IgD-negative memory B cell (primary cell): ENCODE data around the gene ACTC1. TPM values are rescaled to one million over a fixed set of nuclear protein-coding genes. Genes with fewer than 3 reads are reported as not detected.
"Not testable (repeated sequence)": the region's sequence is repeated elsewhere in the genome, so short reads cannot be mapped to it uniquely, and the experiment has no call there.

Experiments used
- H3K27ac Mint-ChIP-seq, 3 donors: one replicate each; pipeline ENCODE4 v1.8.0; 2020 to 2022; ENCODE audit warnings: mild to moderate bottlenecking in 3 of 3, mixed read lengths in 3 of 3, moderate library complexity in 1 of 3
- H3K27me3 Mint-ChIP-seq: one replicate; pipeline ENCODE4 v1.8.0; 2021; ENCODE audit warnings: mixed read lengths
- H3K36me3 Mint-ChIP-seq: one replicate; pipeline ENCODE4 v1.8.0; 2020; ENCODE audit warnings: mild to moderate bottlenecking, mixed read lengths
- H3K4me1 Mint-ChIP-seq, 3 donors: one replicate each; pipeline ENCODE4 v1.8.0; 2020 to 2022; ENCODE audit warnings: mixed read lengths in 3 of 3, mild to moderate bottlenecking in 1 of 3
- H3K4me3 Mint-ChIP-seq, 4 donors: one replicate each; pipeline ENCODE4 v1.8.0; 2020 to 2022; ENCODE audit warnings: mild to moderate bottlenecking in 4 of 4, mixed read lengths in 4 of 4, moderate library complexity in 3 of 4
- H3K9me3 Mint-ChIP-seq, 3 donors: one replicate each; pipeline ENCODE4 v1.8.0; 2020 to 2021; ENCODE audit warnings: mixed read lengths in 3 of 3, mild to moderate bottlenecking in 1 of 3
- polyA plus RNA-seq: library from polyadenylated mRNA; unstranded; fragments of 300-500 nt; fragmentation: Illumina TruSeq; gene quantifications from one replicate; pipeline ENCODE4 v1.2.3, GENCODE V29; 2021

Gene ACTC1
- polyA plus RNA-seq, 1 donor from 2014 or later, result not detected

- no peak overlapping the region for H3K4me3 Mint-ChIP-seq
- H3K4me1 Mint-ChIP-seq, result no peaks in the 10 kb centered on the region
- H3K9me3 Mint-ChIP-seq, result peaks cover 0 to 4% (median 3%) of the 10 kb centered on the region in 3 donors
- peaks cover 6% of the 10 kb centered on the region for H3K27me3 Mint-ChIP-seq
- H3K36me3 Mint-ChIP-seq, result peaks cover 1% of the 10 kb centered on the region
- H3K27ac Mint-ChIP-seq, result no peak overlapping the region
Measured at GRCh38 chr15:34808016-34808415, 12.7 kb upstream of the ACTC1 start.

DNA sequence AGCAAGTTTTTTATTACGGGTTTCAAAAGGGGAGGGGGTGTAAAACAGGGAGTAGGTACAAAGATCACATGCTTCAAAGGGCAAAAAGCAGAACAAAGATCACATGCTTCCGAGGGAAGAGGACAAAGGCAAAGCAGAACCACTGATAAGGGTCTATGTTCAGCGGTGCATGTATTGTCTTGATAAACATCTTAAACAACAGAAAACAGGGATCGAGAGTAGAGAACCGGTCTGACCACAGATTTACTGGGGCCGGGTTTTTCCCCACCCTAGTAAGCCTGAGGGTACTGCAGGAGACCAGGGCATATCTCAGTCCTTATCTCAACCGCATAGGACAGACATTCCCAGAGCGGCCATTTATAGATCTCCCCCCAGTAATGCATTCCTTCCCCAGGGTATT lies 11.9 kb upstream of the ACTC1 start:
- not testable (repeated sequence) for H3K27me3 Mint-ChIP-seq, H3K4me3 Mint-ChIP-seq, H3K36me3 Mint-ChIP-seq, H3K27ac Mint-ChIP-seq, H3K9me3 Mint-ChIP-seq, H3K4me1 Mint-ChIP-seq

GRCh38 chr15:34804776-34805175 lies 9.4 kb upstream of the ACTC1 start:
- Mint-ChIP-seq H3K9me3 (peaks cover 0 to 4% (median 3%) of the 10 kb centered on the region in 3 donors), H3K4me3 (no peak overlapping the region), H3K36me3 (peaks cover 1% of the 10 kb centered on the region), H3K4me1 (no peaks in the 10 kb centered on the region), H3K27me3 (peaks cover 3% of the 10 kb centered on the region), H3K27ac (no peak overlapping the region)

DNA sequence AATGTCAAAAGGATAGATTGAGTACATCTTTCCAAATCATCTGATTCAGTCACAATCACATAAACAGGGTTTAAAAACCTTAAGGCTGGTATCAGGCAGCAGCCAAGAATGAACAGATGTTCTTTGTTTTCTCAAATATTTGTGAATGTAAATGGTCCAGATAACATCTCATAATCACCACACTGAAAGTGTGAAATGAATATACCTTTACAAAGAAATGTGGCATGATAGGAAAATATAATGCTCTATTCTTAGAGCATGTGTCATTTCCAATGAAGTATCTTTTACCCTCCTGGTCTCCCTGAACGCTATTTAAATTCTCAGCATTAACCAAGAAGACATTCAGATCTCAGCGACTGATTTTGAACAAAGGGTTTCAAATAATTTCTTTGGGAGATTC lies 8.8 kb upstream of the ACTC1 start:
- Mint-ChIP-seq H3K9me3 (peaks cover 0 to 4% (median 3%) of the 10 kb centered on the region in 3 donors), H3K4me1 (no peaks in the 10 kb centered on the region), H3K27me3 (peaks cover 5% of the 10 kb centered on the region)

DNA sequence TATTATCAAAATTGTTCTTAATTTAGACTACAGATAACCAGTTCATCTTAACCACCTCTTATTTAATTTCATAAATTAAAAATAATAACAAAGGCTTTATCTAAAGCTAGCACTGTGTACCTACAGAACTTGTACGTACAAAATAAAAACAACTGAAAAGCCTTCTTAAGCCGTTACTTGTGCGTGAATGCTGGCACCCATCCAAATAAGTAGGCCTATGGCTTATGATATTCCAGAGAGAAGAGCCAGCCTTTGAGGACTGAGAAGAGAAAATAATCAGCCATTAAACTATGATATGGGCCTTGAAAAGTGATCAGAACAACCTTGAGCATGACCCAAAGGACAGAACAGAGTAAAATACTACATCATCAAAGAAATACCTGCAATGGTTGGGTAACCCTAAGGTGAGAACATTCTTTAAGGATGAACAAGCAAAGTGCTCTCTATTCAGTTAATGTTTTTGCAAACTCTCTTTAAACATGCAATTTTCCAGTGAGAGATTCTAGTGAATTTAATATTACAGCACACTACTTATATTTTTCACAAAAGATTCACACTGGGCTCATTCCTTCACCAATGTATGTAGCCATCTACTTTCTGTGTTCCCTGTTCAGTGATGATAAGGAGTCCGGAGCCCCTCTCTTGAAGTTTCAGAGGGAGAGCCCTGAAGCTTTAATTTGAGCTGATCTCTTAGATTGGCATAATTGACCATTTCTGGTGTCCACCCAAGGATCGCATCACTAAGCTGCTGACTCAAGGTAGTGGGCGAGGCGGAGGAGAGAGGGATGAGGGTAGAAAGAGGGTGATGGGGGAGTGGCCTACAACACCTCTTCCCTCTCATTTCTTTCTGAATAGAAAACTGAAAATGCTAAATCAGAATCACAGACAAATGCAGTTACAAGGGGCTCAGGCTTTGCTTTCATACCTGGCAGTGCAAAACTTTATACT lies 7.7 kb upstream of the ACTC1 start:
- no peak overlapping the region for H3K27ac Mint-ChIP-seq
- H3K4me1 Mint-ChIP-seq, result no peaks in the 10 kb centered on the region
- peaks cover 1% of the 10 kb centered on the region for H3K36me3 Mint-ChIP-seq
- H3K27me3 Mint-ChIP-seq, result peaks cover 7% of the 10 kb centered on the region
- H3K9me3 Mint-ChIP-seq, result peaks cover 0 to 4% (median 3%) of the 10 kb centered on the region in 3 donors
- no peak overlapping the region for H3K4me3 Mint-ChIP-seq

More for the DNA sequence above, 8.8 kb upstream of the ACTC1 start:
- no peak overlapping the region for H3K27ac Mint-ChIP-seq
- no peak overlapping the region for H3K4me3 Mint-ChIP-seq
- H3K36me3 Mint-ChIP-seq, result peaks cover 1% of the 10 kb centered on the region

DNA sequence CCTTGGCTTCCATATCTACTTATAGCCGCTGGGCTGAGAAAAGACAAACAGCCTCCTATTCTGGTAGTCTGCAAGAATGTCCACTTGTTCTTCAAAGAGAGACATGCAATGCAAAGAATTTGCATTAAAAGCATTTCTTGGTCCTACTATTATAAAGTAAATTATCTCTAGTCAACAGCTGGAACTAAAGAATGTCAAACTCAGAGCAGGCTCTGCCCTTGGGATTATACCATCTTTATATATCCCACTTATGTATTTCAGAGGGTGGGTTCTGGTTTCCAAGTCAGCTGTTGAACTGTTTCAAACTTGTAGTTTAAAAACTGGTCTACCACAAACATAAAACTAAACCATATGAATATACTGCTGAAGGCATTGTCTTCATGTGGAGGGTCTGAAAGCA lies 7.0 kb upstream of the ACTC1 start:
- H3K9me3 Mint-ChIP-seq, result peaks cover 0 to 4% (median 3%) of the 10 kb centered on the region in 3 donors
- H3K4me1 Mint-ChIP-seq, result no peaks in the 10 kb centered on the region
- peaks cover 1% of the 10 kb centered on the region for H3K36me3 Mint-ChIP-seq
- H3K27ac Mint-ChIP-seq, result no peak overlapping the region
- H3K27me3 Mint-ChIP-seq, result peaks cover 10% of the 10 kb centered on the region
- H3K4me3 Mint-ChIP-seq, result no peak overlapping the region

- no peaks in the 10 kb centered on the region for H3K4me1 Mint-ChIP-seq
- no peak overlapping the region for H3K27ac Mint-ChIP-seq
- no peaks in the 10 kb centered on the region for H3K36me3 Mint-ChIP-seq
- no peaks in the 10 kb centered on the region for H3K9me3 Mint-ChIP-seq
- peaks cover 20% of the 10 kb centered on the region for H3K27me3 Mint-ChIP-seq
- H3K4me3 Mint-ChIP-seq, result no peak overlapping the region
Measured at GRCh38 chr15:34799149-34800101, 4.1 kb upstream of the ACTC1 start.

GRCh38 chr15:34796847-34797435 lies 1.6 kb upstream of the ACTC1 start:
- peaks cover 0 to 2% (median 0%) of the 10 kb centered on the region in 3 donors for H3K4me1 Mint-ChIP-seq
- H3K36me3 Mint-ChIP-seq, result no peaks in the 10 kb centered on the region
- H3K27me3 Mint-ChIP-seq, result peaks cover 34% of the 10 kb centered on the region
- no peak overlapping the region for H3K27ac Mint-ChIP-seq
- no peaks in the 10 kb centered on the region for H3K9me3 Mint-ChIP-seq
- no peak overlapping the region for H3K4me3 Mint-ChIP-seq

- Mint-ChIP-seq H3K27ac (no peak overlapping the region), H3K36me3 (no peaks in the 10 kb centered on the region), H3K9me3 (no peaks in the 10 kb centered on the region), H3K27me3 (peaks cover 35% of the 10 kb centered on the region), H3K4me1 (peaks cover 0 to 2% (median 0%) of the 10 kb centered on the region in 3 donors), H3K4me3 (no peak overlapping the region)
Measured at GRCh38 chr15:34794590-34795206, 651 bp downstream of the ACTC1 start.

DNA sequence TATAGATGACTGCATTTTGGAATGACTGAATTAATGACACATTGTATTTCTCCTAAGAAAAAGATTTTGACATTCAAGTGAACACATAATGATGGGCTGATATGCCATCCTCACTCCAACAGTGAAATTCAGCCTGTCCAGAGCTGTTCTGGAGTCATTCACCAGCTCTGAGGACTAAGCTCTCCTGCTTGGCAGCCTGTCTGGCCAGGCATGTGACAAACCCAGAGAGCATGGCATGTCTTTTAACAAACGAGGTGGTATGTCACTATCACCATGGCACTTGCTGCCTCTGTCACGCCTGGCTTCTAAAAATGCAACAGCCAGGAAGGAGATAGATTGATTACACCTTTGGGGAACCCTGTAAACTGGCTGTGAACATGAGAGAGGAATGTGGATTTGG lies 1.4 kb downstream of the ACTC1 start:
- no peak overlapping the region for H3K4me3 Mint-ChIP-seq
- peaks cover 31% of the 10 kb centered on the region for H3K27me3 Mint-ChIP-seq

GRCh38 chr15:34793071-34793470 lies 2.3 kb downstream of the ACTC1 start:
- H3K27me3 Mint-ChIP-seq, result peaks cover 31% of the 10 kb centered on the region
- H3K27ac Mint-ChIP-seq, result no peak overlapping the region
- peaks cover 0 to 2% (median 0%) of the 10 kb centered on the region in 3 donors for H3K4me1 Mint-ChIP-seq
- H3K4me3 Mint-ChIP-seq, result no peak overlapping the region
- H3K9me3 Mint-ChIP-seq, result no peaks in the 10 kb centered on the region
- no peaks in the 10 kb centered on the region for H3K36me3 Mint-ChIP-seq

More for the DNA sequence above, 1.4 kb downstream of the ACTC1 start:
- Mint-ChIP-seq H3K9me3 (no peaks in the 10 kb centered on the region), H3K4me1 (peaks cover 0 to 2% (median 0%) of the 10 kb centered on the region in 3 donors), H3K36me3 (no peaks in the 10 kb centered on the region), H3K27ac (no peak overlapping the region)

DNA sequence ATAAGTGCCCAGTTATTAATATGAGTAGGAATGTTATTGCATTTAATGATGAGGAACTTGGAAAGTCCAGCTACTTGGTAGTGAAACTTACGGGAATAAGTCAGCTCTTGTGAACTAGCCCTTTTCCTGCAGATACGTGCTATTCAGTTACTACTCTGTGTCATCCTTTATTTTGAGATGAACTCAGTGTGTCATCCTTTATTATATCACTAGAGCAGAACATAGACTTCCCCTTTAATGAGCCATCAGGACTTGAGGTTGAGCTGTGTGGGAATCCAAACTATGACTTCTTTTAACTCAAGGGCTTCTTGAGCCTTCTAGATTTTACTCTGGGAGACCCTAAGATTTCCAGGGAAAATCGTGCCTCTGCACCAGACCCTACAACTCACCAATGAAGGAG lies 3.6 kb downstream of the ACTC1 start:
- H3K9me3 Mint-ChIP-seq, result no peaks in the 10 kb centered on the region
- H3K27me3 Mint-ChIP-seq, result peaks cover 28% of the 10 kb centered on the region
- H3K4me3 Mint-ChIP-seq, result no peak overlapping the region
- no peak overlapping the region for H3K27ac Mint-ChIP-seq
- peaks cover 0 to 2% (median 0%) of the 10 kb centered on the region in 3 donors for H3K4me1 Mint-ChIP-seq
- H3K36me3 Mint-ChIP-seq, result no peaks in the 10 kb centered on the region

GRCh38 chr15:34790121-34790520 lies 5.2 kb downstream of the ACTC1 start:
- Mint-ChIP-seq H3K9me3 (no peaks in the 10 kb centered on the region), H3K4me1 (peaks cover 0 to 2% (median 0%) of the 10 kb centered on the region in 3 donors), H3K27ac (no peak overlapping the region), H3K4me3 (no peak overlapping the region), H3K36me3 (no peaks in the 10 kb centered on the region), H3K27me3 (peaks cover 23% of the 10 kb centered on the region)

DNA sequence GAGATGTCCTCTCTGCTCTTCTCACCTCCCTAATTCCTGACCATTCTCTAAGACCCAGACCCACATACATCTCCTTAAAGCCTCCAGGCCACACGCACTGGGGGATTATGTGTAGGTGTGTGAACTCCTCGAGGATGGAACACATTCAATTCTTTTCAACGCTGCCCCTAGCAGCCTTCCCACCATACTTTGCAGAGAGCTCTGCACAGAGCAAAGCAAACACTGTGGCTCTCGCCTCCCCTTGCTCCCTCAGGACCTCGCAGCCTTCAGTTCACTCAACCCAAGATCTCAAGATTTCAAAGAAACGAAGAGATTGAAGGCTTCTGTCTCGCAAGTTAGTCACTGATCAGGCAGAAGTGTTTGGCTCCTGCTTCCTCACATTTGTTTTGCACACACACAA lies 6.0 kb downstream of the ACTC1 start:
- Mint-ChIP-seq H3K27me3 (peaks cover 18% of the 10 kb centered on the region), H3K4me3 (no peak overlapping the region), H3K4me1 (peaks cover 0 to 2% (median 0%) of the 10 kb centered on the region in 3 donors), H3K27ac (no peak overlapping the region), H3K9me3 (no peaks in the 10 kb centered on the region), H3K36me3 (no peaks in the 10 kb centered on the region)
